Measurements from ENCODE around the gene POLRMT. TPM values are rescaled to one million over a fixed set of nuclear protein-coding genes. Genes with fewer than 3 reads are reported as not detected.

POLRMT gene
- total RNA-seq, 1 donor from 2014 or later: 71.1 TPM

GRCh38 chr19:663682-664117 lies 30.4 kb upstream of the POLRMT start:
- Mint-ChIP-seq H3K4me1 (peaks cover 23% of the 10 kb centered on the region), H3K27ac (ENCODE audit: unreplicated experiment) (peak overlapping the region; percentile 13), H3K9me3 (no peaks in the 10 kb centered on the region), H3K4me3 (peak overlapping the region; percentile 90), H3K36me3 (ENCODE audit: low read depth) (peaks cover 2% of the 10 kb centered on the region), H3K27me3 (ENCODE audit: low read depth) (peaks cover 5% of the 10 kb centered on the region)
- DNase-seq (ENCODE audit: low read depth, low spot score): no peak
- no peak for TF ChIP-seq CTCF (conservative IDR thresholded peaks at IDR 0.05)

DNA sequence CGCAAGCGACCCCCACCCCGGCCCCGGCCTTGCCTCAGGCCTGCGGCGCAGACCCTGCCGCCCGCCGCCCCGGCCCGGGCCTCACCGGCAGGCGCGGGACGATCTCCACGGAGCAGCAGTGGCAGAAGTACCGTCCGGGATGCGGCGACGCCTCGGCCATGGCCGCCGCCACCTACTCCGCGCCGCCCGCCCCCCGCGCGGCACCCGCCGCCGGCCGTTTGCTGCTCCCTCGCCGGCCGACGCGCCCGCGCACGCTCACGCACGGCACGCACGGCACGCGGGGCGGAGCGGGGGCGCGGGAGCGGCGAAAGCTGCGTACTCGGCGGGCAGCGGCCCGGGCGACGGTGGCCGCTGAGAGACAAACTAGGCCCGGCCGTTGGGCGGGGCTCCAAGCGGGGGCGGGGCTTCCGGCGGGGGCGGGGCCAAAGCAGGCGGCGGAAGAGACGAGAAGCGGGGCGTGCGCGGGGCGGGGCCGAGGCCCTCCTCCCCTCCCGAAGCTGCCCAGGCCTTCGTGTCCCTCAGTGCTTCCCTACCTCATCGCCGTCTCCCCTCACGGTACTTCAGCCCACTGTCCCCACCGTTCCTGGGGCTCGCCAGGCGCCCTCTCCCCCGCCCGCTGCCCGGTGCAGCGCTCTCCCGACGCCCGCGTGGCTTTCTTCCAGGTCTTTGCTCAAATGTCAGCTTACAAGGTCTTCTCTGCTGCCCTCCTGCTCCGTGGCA lies 29.8 kb upstream of the POLRMT start, which contains the start of gene RNF126:
Gene RNF126, minus strand, starts transcription at position 253 of the 720 bp plus-strand sequence. Its CDS starts 93 bp downstream, at position 160.
- TF ChIP-seq CTCF (conservative IDR thresholded peaks at IDR 0.05): no peak
- Mint-ChIP-seq H3K27ac (ENCODE audit: unreplicated experiment) (peak within 1 kb of the TSS; percentile 13), H3K4me1 (peaks cover 23% of the 10 kb centered on the region), H3K36me3 (ENCODE audit: low read depth) (peaks cover 2% of the 10 kb centered on the region), H3K9me3 (no peaks in the 10 kb centered on the region), H3K27me3 (ENCODE audit: low read depth) (peaks cover 5% of the 10 kb centered on the region), H3K4me3 (peak within 1 kb of the TSS; percentile 90)
- peak; percentile 81 for DNase-seq (ENCODE audit: low read depth, low spot score)

- Mint-ChIP-seq H3K36me3 (ENCODE audit: low read depth) (peaks cover 2% of the 10 kb centered on the region), H3K4me3 (peak overlapping the region; percentile 86), H3K4me1 (peaks cover 23% of the 10 kb centered on the region), H3K9me3 (no peaks in the 10 kb centered on the region), H3K27ac (ENCODE audit: unreplicated experiment) (no peak overlapping the region), H3K27me3 (ENCODE audit: low read depth) (peaks cover 5% of the 10 kb centered on the region)
- DNase-seq (ENCODE audit: low read depth, low spot score): no peak
- TF ChIP-seq CTCF (conservative IDR thresholded peaks at IDR 0.05): no peak
Observed at GRCh38 chr19:662207-662961, 29.0 kb upstream of the POLRMT start.

DNA sequence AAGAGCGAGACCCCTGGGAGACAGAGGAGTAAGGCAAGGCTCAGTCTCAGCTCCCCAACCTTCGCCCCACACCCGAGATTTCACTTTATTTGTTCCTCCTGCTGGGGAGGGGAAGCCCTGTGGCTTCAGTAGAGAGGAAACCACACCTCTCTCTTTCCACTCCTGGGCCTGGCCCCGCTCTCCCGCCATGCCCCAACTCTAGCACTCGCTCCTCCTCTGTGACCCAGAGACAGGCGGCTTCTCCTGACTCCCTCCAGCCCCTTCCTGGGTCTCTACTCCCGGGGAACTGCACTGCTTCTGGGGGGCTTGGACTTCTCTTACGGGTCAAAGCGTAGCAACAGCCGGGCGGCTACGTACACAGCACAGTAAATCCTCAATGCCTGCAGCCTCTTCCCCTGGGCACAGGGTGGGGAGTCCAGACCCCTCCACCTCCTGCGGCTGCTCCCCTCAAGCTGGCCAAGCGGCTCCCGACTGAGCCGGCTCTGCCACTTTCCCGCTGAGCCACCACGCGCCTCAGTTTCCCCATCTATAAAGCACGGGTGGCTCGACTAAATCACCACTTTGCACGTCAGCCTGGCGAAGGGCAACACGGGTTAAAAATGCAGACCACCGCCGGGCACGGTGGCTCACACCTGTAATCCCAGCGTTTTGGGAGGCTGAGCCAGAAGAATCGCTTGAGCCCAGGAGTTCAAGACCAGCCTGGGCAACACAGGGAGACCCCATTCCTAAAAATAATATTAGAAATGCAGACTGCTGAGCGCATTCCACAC lies 28.3 kb upstream of the POLRMT start:
- H3K27me3 Mint-ChIP-seq (ENCODE audit: low read depth): peaks cover 5% of the 10 kb centered on the region
- no peak for DNase-seq (ENCODE audit: low read depth, low spot score)
- H3K36me3 Mint-ChIP-seq (ENCODE audit: low read depth): peaks cover 2% of the 10 kb centered on the region
- H3K27ac Mint-ChIP-seq (ENCODE audit: unreplicated experiment): no peak overlapping the region
- H3K4me3 Mint-ChIP-seq: peak overlapping the region; percentile 86
- no peaks in the 10 kb centered on the region for H3K9me3 Mint-ChIP-seq
- TF ChIP-seq CTCF (conservative IDR thresholded peaks at IDR 0.05): no peak
- peaks cover 23% of the 10 kb centered on the region for H3K4me1 Mint-ChIP-seq

DNA sequence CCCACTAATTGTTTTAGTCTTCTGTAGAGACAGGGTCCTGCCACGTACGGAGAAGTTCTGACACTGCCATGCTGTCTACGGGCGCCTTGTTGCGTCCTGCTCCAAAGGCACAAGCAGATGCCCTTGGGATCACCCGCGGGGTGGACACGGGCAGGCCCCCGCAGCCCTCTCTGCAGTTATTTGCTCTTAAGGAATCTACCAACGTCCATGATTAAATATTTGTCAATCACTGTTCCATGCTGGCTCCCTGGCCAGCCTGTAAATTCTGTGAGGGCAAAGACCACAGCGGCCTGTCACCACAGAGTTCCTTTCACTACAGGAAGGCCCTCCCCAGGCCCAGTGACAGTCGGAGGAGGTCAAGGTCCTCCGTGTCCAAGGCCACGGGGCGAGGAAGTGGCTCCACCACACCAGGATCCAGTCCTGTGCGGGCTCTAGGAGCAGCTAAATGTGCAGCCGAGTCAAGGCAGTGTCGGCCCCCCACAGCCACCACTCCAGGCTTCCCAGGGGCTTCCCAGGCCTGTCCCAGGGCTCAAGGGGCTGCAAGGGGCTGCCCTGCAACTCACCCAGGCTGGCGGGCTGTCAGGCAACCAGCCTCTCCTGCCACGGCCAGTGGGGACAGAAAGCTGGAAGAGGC lies 27.6 kb upstream of the POLRMT start:
- H3K4me3 Mint-ChIP-seq: peak overlapping the region; percentile 86
- H3K27ac Mint-ChIP-seq (ENCODE audit: unreplicated experiment): no peak overlapping the region
- H3K27me3 Mint-ChIP-seq (ENCODE audit: low read depth): peaks cover 5% of the 10 kb centered on the region
- TF ChIP-seq CTCF (conservative IDR thresholded peaks at IDR 0.05): no peak
- H3K36me3 Mint-ChIP-seq (ENCODE audit: low read depth): peaks cover 2% of the 10 kb centered on the region
- H3K9me3 Mint-ChIP-seq: no peaks in the 10 kb centered on the region
- no peak for DNase-seq (ENCODE audit: low read depth, low spot score)
- peaks cover 23% of the 10 kb centered on the region for H3K4me1 Mint-ChIP-seq
